SK-N-MC (cell line): ENCODE data around the gene OR6C68.
"Not testable (repeated sequence)": the region's sequence is repeated elsewhere in the genome, so short reads cannot be mapped to it uniquely, and the experiment has no call there.

ENCODE experiments used
- DNase-seq: peaks from one replicate; pipeline ENCODE4 v3.0.0-alpha.2; 2011; ENCODE audit warnings: low read depth, low spot score
- H3K27ac ChIP-seq: fragments of 200-600 bp; sonication (generic); 2 replicates; pipeline ENCODE4 v1.5.1; 2016; ENCODE audit warnings: mixed run types
- H3K36me3 ChIP-seq: fragments of 200-600 bp; sonication (generic); 2 replicates; pipeline ENCODE4 v1.6.1; 2017; ENCODE audit warnings: antibody characterized with exemption, low read length, mixed read lengths; ENCODE audit not compliant: insufficient read depth
- H3K4me3 ChIP-seq: fragments of 200-600 bp; sonication (generic); 2 replicates; pipeline ENCODE4 v1.5.1; 2016
- H3K9ac ChIP-seq: fragments of 200-600 bp; sonication (generic); 2 replicates; pipeline ENCODE4 v1.8.0; 2017; ENCODE audit warnings: mixed run types, mixed read lengths; ENCODE audit not compliant: insufficient read length
- H3K9me3 ChIP-seq: fragments of 200-600 bp; sonication (generic); 2 replicates; pipeline ENCODE4 v1.6.1; 2017; ENCODE audit warnings: low read depth, mild to moderate bottlenecking, antibody characterized with exemption, low read length, moderate library complexity, mixed read lengths
- EZH2 ChIP-seq: fragments of 200-600 bp; sonication (generic); IDR thresholded peaks from one replicate; pipeline ENCODE4 v1.6.1; 2017; ENCODE audit warnings: antibody characterized with exemption
- FOXP2 ChIP-seq: optimal IDR thresholded peaks from 2 replicates; pipeline ENCODE3; 2011; ENCODE audit warnings: mild to moderate bottlenecking, moderate library complexity; ENCODE audit not compliant: insufficient read depth; ENCODE audit errors: extremely low read length, control extremely low read depth
- POLR2AphosphoS5 ChIP-seq: IDR thresholded peaks from 2 replicates; pipeline ENCODE4 v1.6.1; 2012; ENCODE audit warnings: mild to moderate bottlenecking, low read depth, low read length, borderline replicate concordance

The OR6C68 gene

GRCh38 chr12:55472264-55472663 lies 19.9 kb upstream of the OR6C68 start:
- TF ChIP-seq POLR2AphosphoS5: no peak
- no peak for TF ChIP-seq FOXP2
- TF ChIP-seq EZH2: no peak
- no peak overlapping the region for H3K4me3 ChIP-seq
- H3K9me3 ChIP-seq: no peaks in the 10 kb centered on the region
- DNase-seq: no peak
- no peak overlapping the region for H3K27ac ChIP-seq
- H3K36me3 ChIP-seq: no peaks in the 10 kb centered on the region
- no peak overlapping the region for H3K9ac ChIP-seq

GRCh38 chr12:55479136-55479535 lies 13.0 kb upstream of the OR6C68 start:
- DNase-seq, H3K36me3 ChIP-seq, H3K4me3 ChIP-seq, H3K27ac ChIP-seq, H3K9ac ChIP-seq, H3K9me3 ChIP-seq: not testable (repeated sequence)

- not testable (repeated sequence) for H3K9ac ChIP-seq, H3K4me3 ChIP-seq, H3K9me3 ChIP-seq, H3K36me3 ChIP-seq, DNase-seq, H3K27ac ChIP-seq
Observed at GRCh38 chr12:55484284-55484683, 7.9 kb upstream of the OR6C68 start.

- no peak for TF ChIP-seq EZH2
- TF ChIP-seq POLR2AphosphoS5: no peak
- no peak for TF ChIP-seq FOXP2
- Histone ChIP-seq H3K27ac (no peak overlapping the region), H3K9ac (no peak overlapping the region), H3K36me3 (no peaks in the 10 kb centered on the region), H3K9me3 (no peaks in the 10 kb centered on the region), H3K4me3 (no peak overlapping the region)
- no peak for DNase-seq
Observed at GRCh38 chr12:55495490-55495889, 3.3 kb downstream of the OR6C68 start.

- H3K27ac ChIP-seq: no peak overlapping the region
- H3K4me3 ChIP-seq: no peak overlapping the region
- H3K9ac ChIP-seq: no peak overlapping the region
- DNase-seq: no peak
- H3K36me3 ChIP-seq: no peaks in the 10 kb centered on the region
- no peaks in the 10 kb centered on the region for H3K9me3 ChIP-seq
- TF ChIP-seq FOXP2 (no peak), EZH2 (no peak), POLR2AphosphoS5 (no peak)
Observed at GRCh38 chr12:55499231-55499630, 7.1 kb downstream of the OR6C68 start.

- no peak overlapping the region for H3K27ac ChIP-seq
- no peak for DNase-seq
- TF ChIP-seq POLR2AphosphoS5: no peak
- no peak for TF ChIP-seq EZH2
- TF ChIP-seq FOXP2: no peak
Observed at GRCh38 chr12:55499810-55500252, 7.7 kb downstream of the OR6C68 start.

GRCh38 chr12:55501601-55502000 lies 9.4 kb downstream of the OR6C68 start:
- Histone ChIP-seq H3K9me3 (no peaks in the 10 kb centered on the region), H3K27ac (no peak overlapping the region), H3K9ac (no peak overlapping the region), H3K4me3 (no peak overlapping the region), H3K36me3 (no peaks in the 10 kb centered on the region)
- peak; percentile 26 for DNase-seq
- TF ChIP-seq EZH2 (no peak), FOXP2 (no peak), POLR2AphosphoS5 (no peak)

More at GRCh38 chr12:55499810-55500252, 7.7 kb downstream of the OR6C68 start:
- no peak overlapping the region for H3K9ac ChIP-seq
- H3K4me3 ChIP-seq: no peak overlapping the region
- no peaks in the 10 kb centered on the region for H3K36me3 ChIP-seq
- H3K9me3 ChIP-seq: no peaks in the 10 kb centered on the region

GRCh38 chr12:55515696-55516095 lies 23.5 kb downstream of the OR6C68 start:
- Histone ChIP-seq H3K4me3 (no peak overlapping the region), H3K36me3 (no peaks in the 10 kb centered on the region), H3K9ac (no peak overlapping the region), H3K27ac (no peak overlapping the region), H3K9me3 (no peaks in the 10 kb centered on the region)
- TF ChIP-seq FOXP2: no peak
- no peak for TF ChIP-seq EZH2
- TF ChIP-seq POLR2AphosphoS5: no peak
- no peak for DNase-seq

- Histone ChIP-seq H3K9me3 (no peaks in the 10 kb centered on the region), H3K4me3 (no peak overlapping the region), H3K36me3 (no peaks in the 10 kb centered on the region), H3K9ac (no peak overlapping the region), H3K27ac (no peak overlapping the region)
- DNase-seq: no peak
- TF ChIP-seq EZH2: no peak
- no peak for TF ChIP-seq POLR2AphosphoS5
- no peak for TF ChIP-seq FOXP2
Observed at GRCh38 chr12:55516391-55516790, 24.2 kb downstream of the OR6C68 start.
